IMR-90 (cell line): ENCODE data around the gene SEC14L6. TPM values are rescaled to one million over a fixed set of nuclear protein-coding genes. Genes with fewer than 3 reads are reported as not detected.

Experiments
- ATAC-seq: fragments of 200-7000 bp; cut with Tn5 transposase; 2 replicates; pipeline ENCODE4 v1.9.1; 2020; ENCODE audit warnings: low read depth, mild to moderate bottlenecking, moderate library complexity
- BruUV-seq: library from RNA; stranded (reverse); fragments of 400-500 nt; replicated peaks from 2 replicates; lab custom pipeline; 2021; lab: Mats Ljungman, UMichigan
- CTCF ChIA-PET: fragments of 300-600 bp; formaldehyde crosslinking; extraction: SDS; loops from one replicate; lab custom pipeline; 2021; ENCODE audit warnings: antibody characterized with exemption; lab: Yijun Ruan, JAX
- POLR2A ChIA-PET: fragments of 300-600 bp; sonication (Branson Sonifier 250); formaldehyde crosslinking; loops from one replicate; lab custom pipeline; 2022; ENCODE audit warnings: antibody characterized with exemption; ENCODE audit not compliant: unreplicated experiment; lab: Charles Lee
- DNase-seq: peaks from one replicate; pipeline ENCODE4 v3.0.0; 2013
- H2AFZ ChIP-seq: replicated peaks from 2 replicates; pipeline ENCODE3; 2013; ENCODE audit warnings: low read length, mild to moderate bottlenecking; ENCODE audit not compliant: poor library complexity
- H2AK5ac ChIP-seq: 2 replicates; pipeline ENCODE4 v1.6.1; 2013; ENCODE audit warnings: low read depth, low read length, inconsistent platforms
- H2AK9ac ChIP-seq: replicated peaks from 2 replicates; pipeline ENCODE3; 2013; ENCODE audit warnings: mild to moderate bottlenecking, low read depth, low read length, moderate library complexity; ENCODE audit not compliant: poor library complexity
- H2BK120ac ChIP-seq: 2 replicates; pipeline ENCODE4 v1.6.1; 2013; ENCODE audit warnings: low read depth, low read length, inconsistent platforms
- H2BK15ac ChIP-seq: 3 replicates; pipeline ENCODE4 v1.6.1; 2013; ENCODE audit warnings: low read depth, low read length, inconsistent platforms
- H2BK20ac ChIP-seq: 2 replicates; pipeline ENCODE4 v1.6.1; 2013; ENCODE audit warnings: low read depth, mild to moderate bottlenecking, inconsistent platforms, low read length, moderate library complexity
- H2BK5ac ChIP-seq: 2 replicates; pipeline ENCODE4 v1.6.1; 2013; ENCODE audit warnings: mild to moderate bottlenecking, low read depth, low read length, inconsistent platforms; ENCODE audit not compliant: poor library complexity, severe bottlenecking
- H3K14ac ChIP-seq: replicated peaks from 2 replicates; pipeline ENCODE4 v1.6.1; 2013; ENCODE audit warnings: low read depth, low read length, inconsistent platforms
- H3K18ac ChIP-seq: 2 replicates; pipeline ENCODE4 v1.6.1; 2013; ENCODE audit warnings: low read depth, low read length, control low read depth
- H3K23ac ChIP-seq: 2 replicates; pipeline ENCODE4 v1.6.1; 2013; ENCODE audit warnings: low read depth, low read length, inconsistent platforms
- H3K27ac ChIP-seq: 2 replicates; pipeline ENCODE4 v1.5.1; 2013; ENCODE audit warnings: mild to moderate bottlenecking, control low read depth, low read length; ENCODE audit not compliant: insufficient read depth
- H3K27me3 ChIP-seq: 2 replicates; pipeline ENCODE4 v1.6.1; 2013; ENCODE audit warnings: low read length; ENCODE audit not compliant: control insufficient read depth, insufficient read depth
- H3K36me3 ChIP-seq: 2 replicates; pipeline ENCODE4 v1.6.1; 2013; ENCODE audit warnings: low read length, mixed read lengths; ENCODE audit not compliant: control insufficient read depth, insufficient read depth
- H3K4ac ChIP-seq: 2 replicates; pipeline ENCODE4 v1.6.1; 2013; ENCODE audit warnings: low read depth, low read length, inconsistent platforms
- H3K4me1 ChIP-seq: 2 replicates; pipeline ENCODE4 v1.6.1; 2013; ENCODE audit warnings: low read length, mixed read lengths; ENCODE audit not compliant: control insufficient read depth, insufficient read depth
- H3K4me2 ChIP-seq: 2 replicates; pipeline ENCODE4 v1.6.1; 2013; ENCODE audit warnings: low read depth, mild to moderate bottlenecking, control low read depth, low read length, moderate library complexity
- H3K4me3 ChIP-seq: 2 replicates; pipeline ENCODE4 v1.5.1; 2013; ENCODE audit warnings: low read depth, mild to moderate bottlenecking, control low read depth, low read length, moderate library complexity; ENCODE audit not compliant: insufficient read depth
- H3K56ac ChIP-seq: 2 replicates; pipeline ENCODE4 v1.6.1; 2013; ENCODE audit warnings: low read length, inconsistent platforms; ENCODE audit not compliant: insufficient read depth; ENCODE audit errors: extremely low read depth
- H3K79me1 ChIP-seq, 2 experiments: 2 replicates each; pipeline ENCODE4 v1.6.1; 2013; ENCODE audit warnings: low read length in 2 of 2, inconsistent platforms in 1 of 2, low read depth in 1 of 2
- H3K9ac ChIP-seq: 2 replicates; pipeline ENCODE4 v1.6.1; 2013; ENCODE audit warnings: low read depth, low read length, control low read depth
- H3K9me1 ChIP-seq: 2 replicates; pipeline ENCODE4 v1.6.1; 2013; ENCODE audit warnings: low read length, inconsistent platforms; ENCODE audit not compliant: insufficient read depth
- H3K9me3 ChIP-seq: 2 replicates; pipeline ENCODE4 v1.6.1; 2013; ENCODE audit warnings: low read length; ENCODE audit not compliant: control insufficient read depth, insufficient read depth
- H4K20me1 ChIP-seq: 2 replicates; pipeline ENCODE4 v1.6.1; 2013; ENCODE audit warnings: low read length, inconsistent platforms; ENCODE audit not compliant: insufficient read depth
- H4K5ac ChIP-seq: 2 replicates; pipeline ENCODE4 v1.6.1; 2013; ENCODE audit warnings: mild to moderate bottlenecking, low read depth, low read length, control low read depth
- H4K8ac ChIP-seq, 2 experiments: 2 replicates each; pipeline ENCODE4 v1.6.1; 2013; ENCODE audit warnings: low read depth in 2 of 2, low read length in 2 of 2, control low read depth in 1 of 2, inconsistent platforms in 1 of 2
- H4K91ac ChIP-seq: 2 replicates; pipeline ENCODE4 v1.6.1; 2013; ENCODE audit warnings: low read depth, low read length, inconsistent platforms; ENCODE audit not compliant: insufficient read depth
- CEBPB ChIP-seq: IDR thresholded peaks from 2 replicates; pipeline ENCODE4 v1.6.1; 2012; ENCODE audit warnings: low read depth, low read length, improper control_type of control experiment
- MAFK ChIP-seq: IDR thresholded peaks from 2 replicates; pipeline ENCODE4 v1.6.1; 2012; ENCODE audit warnings: low read depth, low read length, improper control_type of control experiment
- MXI1 ChIP-seq: IDR thresholded peaks from 2 replicates; pipeline ENCODE4 v1.6.1; 2012; ENCODE audit warnings: low read depth, mild to moderate bottlenecking, low read length, moderate library complexity, borderline replicate concordance
- RAD21 ChIP-seq: IDR thresholded peaks from 2 replicates; pipeline ENCODE4 v1.6.1; 2012; ENCODE audit warnings: low read length, improper control_type of control experiment
- WGBS, 2 experiments: methylation state at CpG; one replicate each; pipeline versions ENCODE4 v1.1.5 to v1.1.7; 2013; ENCODE audit warnings: missing lambda C conversion rate in 2 of 2; ENCODE audit not compliant: insufficient read length in 1 of 2; ENCODE audit errors: extremely low coverage in 2 of 2; 5-methylcytosine and 5-hydroxymethylcytosine counted together
- dilution Hi-C: fragments of 300-500 bp; cut with HindIII; formaldehyde crosslinking; loops from one replicate; pipeline ENCODE4 v1.14.3; 2018; ENCODE audit warnings: low sequenced_read_pairs; ENCODE audit not compliant: unreplicated experiment
- in situ Hi-C: fragments of 300-500 bp; cut with MboI; formaldehyde crosslinking; loops from 3 replicates; pipeline ENCODE4 v1.14.3; 2019; ENCODE audit warnings: low sequenced_read_pairs, inconsistent platforms, mixed read lengths
- intact Hi-C: fragments of 100-400 bp; cut with micrococcal nuclease; formaldehyde crosslinking; loops from 2 replicates; pipeline ENCODE4 v1.10.0; 2022
- polyA plus RNA-seq, 3 experiments: library from polyadenylated mRNA; depleted of rRNA; stranded (reverse); fragments of >200 nt; gene quantifications; 2 replicates each; pipeline ENCODE4 v1.2.3, GENCODE V29; 2012; ENCODE audit warnings: low replicate concordance in 1 of 3
- total RNA-seq: library from RNA; depleted of rRNA; stranded (reverse); fragments of >200 nt; gene quantifications from 2 replicates; pipeline ENCODE4 v1.2.3, GENCODE V29; 2012

The SEC14L6 gene
- total and polyA plus RNA-seq, 2 of the 4 experiments (the other 2 are of a cell fraction) = 0.09 TPM; not detected in 1

DNA sequence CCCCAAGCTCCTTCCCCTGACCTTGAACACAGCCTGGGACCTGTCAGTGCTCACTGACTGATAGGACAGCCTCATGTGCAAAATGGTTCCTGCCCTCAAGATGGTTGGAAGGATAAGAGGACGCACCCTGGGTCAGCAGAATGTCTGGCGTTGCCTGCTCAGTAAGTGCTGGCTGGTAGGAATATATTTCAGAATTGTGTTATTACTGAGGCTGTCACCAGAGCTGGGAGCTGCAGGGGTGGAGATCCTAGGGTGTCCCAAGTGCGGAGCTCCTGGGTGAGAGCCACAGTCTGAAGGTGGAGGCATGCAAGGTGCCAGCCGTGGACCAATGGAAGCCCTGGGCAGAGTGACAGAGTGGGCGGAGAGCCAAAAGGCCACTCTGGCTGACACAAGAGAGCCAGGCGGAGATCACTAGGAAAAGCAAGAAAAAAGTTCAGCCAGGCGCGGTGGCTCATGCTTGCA lies 40.0 kb downstream of the SEC14L6 start:
- Histone ChIP-seq H2BK20ac (no peak overlapping the region), H2BK5ac (no peak overlapping the region), H4K20me1 (no peaks in the 10 kb centered on the region), H2AK5ac (no peak overlapping the region), H4K91ac (no peak overlapping the region), H3K4me3 (no peak overlapping the region), H3K27me3 (peaks cover 37% of the 10 kb centered on the region), H2AK9ac (no peak overlapping the region), H3K4me1 (no peaks in the 10 kb centered on the region), H2AFZ (no peak overlapping the region), H3K36me3 (no peaks in the 10 kb centered on the region), H3K56ac (no peak overlapping the region), H2BK120ac (no peak overlapping the region), H3K18ac (no peak overlapping the region), H3K79me1 (no peaks in the 10 kb centered on the region), H3K4ac (no peak overlapping the region), H3K4me2 (no peak overlapping the region), H4K5ac (no peak overlapping the region), H3K9ac (no peak overlapping the region), H4K8ac (no peak overlapping the region), H3K9me1 (no peaks in the 10 kb centered on the region), H3K9me3 (no peaks in the 10 kb centered on the region), H3K23ac (no peak overlapping the region), H2BK15ac (no peak overlapping the region), H3K27ac (no peak overlapping the region), H3K14ac (no peak overlapping the region)
- intact Hi-C loops (no loop called here), dilution Hi-C loops (no loop called here), in situ Hi-C loops (no loop called here)
- no peak for ATAC-seq
- WGBS, 2 experiments = 60% methylated on average over 6 of the region's 8 CpGs; no CpG with 5 or more reads in 1 of the 2 experiments
- CTCF ChIA-PET = no interaction called here
- BruUV-seq = no TSS peak
- TF ChIP-seq CEBPB (no peak), RAD21 (no peak), MAFK (no peak), MXI1 (no peak)
- DNase-seq = no peak
- POLR2A ChIA-PET = no interaction called here
